Left lung (tissue), 10 donors: ENCODE results near the gene NCBP1. TPM values are rescaled to one million over a fixed set of nuclear protein-coding genes. Genes with fewer than 3 reads are reported as not detected.

Experiments used
- ATAC-seq: fragments of 200-7000 bp; cut with Tn5 transposase; one replicate; pipeline ENCODE4 v1.9.1; 2020; ENCODE audit warnings: moderate library complexity
- DNase-seq, 4 donors: peaks; one replicate each; pipeline ENCODE4 v3.0.0-alpha.2; 2013 to 2020
- H3K27ac ChIP-seq, 2 donors: fragments of 200-600 bp; sonication (generic) in 1 of 2; one replicate each; pipeline versions ENCODE4 v1.5.0 to v1.8.0; 2020 to 2021
- H3K27me3 ChIP-seq, 2 donors: fragments of 200-600 bp; sonication (generic) in 1 of 2; one replicate each; pipeline versions ENCODE4 v1.5.0 to v1.8.0; 2020 to 2021
- H3K36me3 ChIP-seq, 2 donors: fragments of 200-600 bp; sonication (generic) in 1 of 2; one replicate each; pipeline versions ENCODE4 v1.5.0 to v1.8.0; 2020 to 2021
- H3K4me1 ChIP-seq, 2 donors: fragments of 200-600 bp; one replicate each; pipeline ENCODE4 v1.8.0; 2021
- H3K4me3 ChIP-seq, 2 donors: fragments of 200-600 bp; sonication (generic) in 1 of 2; one replicate each; pipeline versions ENCODE4 v1.5.0 to v1.8.0; 2020 to 2021; ENCODE audit warnings: mild to moderate bottlenecking in 1 of 2
- H3K9me3 ChIP-seq, 2 donors: fragments of 200-600 bp; sonication (generic) in 1 of 2; one replicate each; pipeline versions ENCODE4 v1.5.0 to v1.8.0; 2020 to 2021
- intact Hi-C, 2 donors: fragments of 100-400 bp; cut with DNase I; formaldehyde crosslinking; loops; one replicate each; pipeline versions ENCODE4 v1.11.2 to v1.14.2; 2022
- polyA plus RNA-seq, 6 donors: library from polyadenylated mRNA; unstranded; fragments of 120-200 nt; gene quantifications; one replicate each; pipeline ENCODE4 v1.2.1, GENCODE V29; 2013; ENCODE audit not compliant: insufficient read length in 6 of 6
- total RNA-seq, 2 donors: library from RNA; stranded (reverse); fragmentation: NEBNext Ultra II Directional; extraction: Animal tissue kit (Norgen Biotek cat#: 25700); gene quantifications; one replicate each; pipeline ENCODE4 v1.2.1, GENCODE V29; 2021
- TF ChIP-seq, protein P1 (sequence below), 2 donors: fragments of 200-600 bp; sonication (generic) in 1 of 2; IDR thresholded peaks; one replicate each; pipeline versions ENCODE4 v1.5.0 to v1.8.0; 2021; ENCODE audit warnings: antibody characterized with exemption in 2 of 2
- donor health status: DM: no; HTN: yes; CAD: no.
- donor health status: DM: no; HTN: no; CAD: no.

The NCBP1 gene
- total and polyA plus RNA-seq, 8 donors, result 28.7 to 54.2 (median 49.1) TPM

- Histone ChIP-seq H3K9me3 (no peaks in the 10 kb centered on the region), H3K4me3 (no peak overlapping the region), H3K27me3 (no peaks in the 10 kb centered on the region), H3K27ac (no peak overlapping the region), H3K36me3 (no peaks in the 10 kb centered on the region), H3K4me1 (peaks cover 2 to 6% of the 10 kb centered on the region in 2 donors)
- DNase-seq (no peak), ATAC-seq (no peak)
- intact Hi-C loops, result no loop called here
- TF ChIP-seq, protein P1, sequence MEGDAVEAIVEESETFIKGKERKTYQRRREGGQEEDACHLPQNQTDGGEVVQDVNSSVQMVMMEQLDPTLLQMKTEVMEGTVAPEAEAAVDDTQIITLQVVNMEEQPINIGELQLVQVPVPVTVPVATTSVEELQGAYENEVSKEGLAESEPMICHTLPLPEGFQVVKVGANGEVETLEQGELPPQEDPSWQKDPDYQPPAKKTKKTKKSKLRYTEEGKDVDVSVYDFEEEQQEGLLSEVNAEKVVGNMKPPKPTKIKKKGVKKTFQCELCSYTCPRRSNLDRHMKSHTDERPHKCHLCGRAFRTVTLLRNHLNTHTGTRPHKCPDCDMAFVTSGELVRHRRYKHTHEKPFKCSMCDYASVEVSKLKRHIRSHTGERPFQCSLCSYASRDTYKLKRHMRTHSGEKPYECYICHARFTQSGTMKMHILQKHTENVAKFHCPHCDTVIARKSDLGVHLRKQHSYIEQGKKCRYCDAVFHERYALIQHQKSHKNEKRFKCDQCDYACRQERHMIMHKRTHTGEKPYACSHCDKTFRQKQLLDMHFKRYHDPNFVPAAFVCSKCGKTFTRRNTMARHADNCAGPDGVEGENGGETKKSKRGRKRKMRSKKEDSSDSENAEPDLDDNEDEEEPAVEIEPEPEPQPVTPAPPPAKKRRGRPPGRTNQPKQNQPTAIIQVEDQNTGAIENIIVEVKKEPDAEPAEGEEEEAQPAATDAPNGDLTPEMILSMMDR (IDR thresholded peaks at IDR 0.05), result no peak
Measured at GRCh38 chr9:97593960-97594359, 39.7 kb upstream of the NCBP1 start.

GRCh38 chr9:97594381-97594921 is 39.2 kb upstream of the NCBP1 start:
- no peak for ATAC-seq
- Histone ChIP-seq H3K9me3 (no peaks in the 10 kb centered on the region), H3K4me3 (no peak overlapping the region), H3K36me3 (peaks cover 0 to 2% of the 10 kb centered on the region in 2 donors), H3K4me1 (peaks cover 2 to 6% of the 10 kb centered on the region in 2 donors), H3K27ac (no peak overlapping the region), H3K27me3 (no peaks in the 10 kb centered on the region)
- intact Hi-C loops, result no loop called here
- DNase-seq, result no peak
- TF ChIP-seq, protein P1 (IDR thresholded peaks at IDR 0.05), result no peak

- intact Hi-C loops, result loop anchor here in 1 of 2 donors (5.0 kb wide), 1 partner anchor 130 kb away; no protein-coding TSS in a partner anchor
- Histone ChIP-seq H3K27ac (no peak overlapping the region), H3K36me3 (peaks cover 0 to 27% of the 10 kb centered on the region in 2 donors), H3K4me1 (peaks cover 2 to 6% of the 10 kb centered on the region in 2 donors), H3K4me3 (no peak overlapping the region), H3K27me3 (no peaks in the 10 kb centered on the region), H3K9me3 (no peaks in the 10 kb centered on the region)
- TF ChIP-seq, protein P1 (IDR thresholded peaks at IDR 0.05), result no peak
- DNase-seq (peak in 1 of 4 donors; percentile 5), ATAC-seq (no peak)
Measured at GRCh38 chr9:97596906-97597305, 36.7 kb upstream of the NCBP1 start.

DNA sequence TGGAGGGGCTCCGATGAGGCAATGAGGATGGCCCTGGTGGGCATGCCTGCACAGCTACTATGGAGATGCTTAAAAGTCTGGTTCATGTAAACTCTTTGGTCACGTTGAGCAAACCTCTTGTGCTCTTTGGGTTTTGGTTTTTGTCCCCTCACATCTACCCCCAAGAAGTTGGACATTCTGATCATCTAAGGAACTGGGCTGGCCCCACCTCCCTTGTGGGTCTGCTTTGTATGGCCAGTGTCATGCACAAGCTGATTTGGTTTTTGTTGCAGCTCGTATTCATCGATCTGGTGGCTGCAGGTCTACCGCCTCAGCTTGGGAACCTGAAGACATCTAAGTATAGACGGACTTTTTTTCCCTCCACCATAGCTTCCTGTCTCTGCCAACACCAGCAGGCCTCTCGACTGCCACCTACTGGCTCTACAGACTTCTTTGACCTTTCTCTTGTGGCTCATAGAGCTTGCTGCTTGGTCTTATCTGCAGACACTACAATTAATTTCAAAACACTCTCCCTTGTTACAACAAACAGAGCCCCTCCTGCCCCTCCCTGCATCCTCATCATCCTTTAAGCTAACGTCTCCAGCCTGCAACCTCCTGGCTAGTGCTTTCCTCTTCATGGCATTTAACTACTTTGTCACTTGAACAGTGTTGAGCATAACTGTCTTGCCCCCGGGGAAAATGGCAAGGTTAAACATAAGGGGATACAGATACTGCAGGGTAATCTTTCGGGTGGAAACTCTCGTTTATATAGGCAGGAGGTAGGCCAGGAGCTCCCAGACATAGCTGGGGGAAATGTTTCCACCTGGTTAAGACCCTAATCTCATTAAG is 34.9 kb upstream of the NCBP1 start:
- H3K9me3 ChIP-seq, result no peaks in the 10 kb centered on the region
- intact Hi-C loops, result loop anchor here in 1 of 2 donors (5.0 kb wide), 1 partner anchor 131 kb away; no protein-coding TSS in a partner anchor
- H3K36me3 ChIP-seq, result peaks cover 0 to 45% of the 10 kb centered on the region in 2 donors
- TF ChIP-seq, protein P1 (IDR thresholded peaks at IDR 0.05), result peak; percentile 67 to 82
- DNase-seq, result peak in 3 of 4 donors; percentile 42 to 78 (median 62)
- no peak overlapping the region for H3K27ac ChIP-seq
- no peaks in the 10 kb centered on the region for H3K27me3 ChIP-seq
- peaks cover 2 to 6% of the 10 kb centered on the region in 2 donors for H3K4me1 ChIP-seq
- peak; percentile 96 for ATAC-seq
- H3K4me3 ChIP-seq, result no peak overlapping the region

- Histone ChIP-seq H3K9me3 (no peaks in the 10 kb centered on the region), H3K27me3 (no peaks in the 10 kb centered on the region), H3K36me3 (peaks cover 0 to 52% of the 10 kb centered on the region in 2 donors), H3K4me3 (no peak overlapping the region), H3K4me1 (peaks cover 2 to 6% of the 10 kb centered on the region in 2 donors), H3K27ac (no peak overlapping the region)
- ATAC-seq, result no peak
- intact Hi-C loops, result loop anchor here in 1 of 2 donors (5.0 kb wide), 1 partner anchor 132 kb away; no protein-coding TSS in a partner anchor
- DNase-seq, result no peak
- TF ChIP-seq, protein P1 (IDR thresholded peaks at IDR 0.05), result no peak
Measured at GRCh38 chr9:97599314-97599846, 34.2 kb upstream of the NCBP1 start.
